Lower lobe of right lung (tissue), 2 donors: ENCODE results near the gene NCAPG2. TPM values are rescaled to one million over a fixed set of nuclear protein-coding genes. Genes with fewer than 3 reads are reported as not detected.

Experiments
- ATAC-seq, 2 donors: fragments of 200-7000 bp; cut with Tn5 transposase; one replicate each; pipeline ENCODE4 v1.9.1; 2020 to 2022; ENCODE audit warnings: mild to moderate bottlenecking in 2 of 2, moderate library complexity in 2 of 2
- DNase-seq: peaks from one replicate; pipeline ENCODE4 v3.0.0-alpha.2; 2020
- H3K27ac ChIP-seq: fragments of 200-600 bp; one replicate; pipeline ENCODE4 v1.8.0; 2022
- H3K27me3 ChIP-seq: fragments of 200-600 bp; one replicate; pipeline ENCODE4 v1.8.0; 2022; ENCODE audit warnings: low read depth
- H3K36me3 ChIP-seq: fragments of 200-600 bp; one replicate; pipeline ENCODE4 v1.8.0; 2022; ENCODE audit warnings: mild to moderate bottlenecking
- H3K4me1 ChIP-seq: fragments of 200-600 bp; one replicate; pipeline ENCODE4 v1.8.0; 2022
- H3K4me3 ChIP-seq: fragments of 200-600 bp; one replicate; pipeline ENCODE4 v1.8.0; 2022; ENCODE audit warnings: mild to moderate bottlenecking
- H3K9me3 ChIP-seq: fragments of 200-600 bp; one replicate; pipeline ENCODE4 v1.8.0; 2022
- CTCF ChIP-seq: fragments of 200-600 bp; IDR thresholded peaks from one replicate; pipeline ENCODE4 v1.8.0; 2022; ENCODE audit warnings: antibody characterized with exemption, mild to moderate bottlenecking
- intact Hi-C: fragments of 100-400 bp; cut with DNase I; formaldehyde crosslinking; loops from one replicate; pipeline ENCODE4 v1.11.0; 2022
- total RNA-seq: library from RNA; stranded (reverse); fragmentation: NEBNext Ultra II Directional; extraction: Animal tissue kit (Norgen Biotek cat#: 25700); gene quantifications from one replicate; pipeline ENCODE4 v1.2.1, GENCODE V29; 2021
- donor health status: DM: no; HTN: yes; CAD: no; lungs with severe emphysema.

Gene NCAPG2
- total RNA-seq, 1 donor from 2014 or later, result 10.0 TPM

- Histone ChIP-seq H3K9me3 (no peaks in the 10 kb centered on the region), H3K27ac (no peak overlapping the region), H3K36me3 (no peaks in the 10 kb centered on the region), H3K27me3 (no peaks in the 10 kb centered on the region), H3K4me1 (no peaks in the 10 kb centered on the region), H3K4me3 (no peak overlapping the region)
- intact Hi-C loops, result no loop called here
- ATAC-seq, result no peak
- TF ChIP-seq CTCF, result no peak
- no peak for DNase-seq
These were observed 103.5 kb downstream of the NCAPG2 start for GRCh38 chr7:158601090-158601489.

GRCh38 chr7:158596745-158597144, 107.9 kb downstream of the NCAPG2 start:
- no peak for TF ChIP-seq CTCF
- no peak overlapping the region for H3K27ac ChIP-seq
- no peak for DNase-seq

GRCh38 chr7:158596309-158596708, 108.3 kb downstream of the NCAPG2 start:
- no peak overlapping the region for H3K27ac ChIP-seq
- ATAC-seq (no peak), DNase-seq (no peak)
- no peak overlapping the region for H3K4me3 ChIP-seq
- H3K27me3 ChIP-seq, result no peaks in the 10 kb centered on the region
- H3K36me3 ChIP-seq, result no peaks in the 10 kb centered on the region
- H3K4me1 ChIP-seq, result no peaks in the 10 kb centered on the region
- no peaks in the 10 kb centered on the region for H3K9me3 ChIP-seq
- intact Hi-C loops, result no loop called here
- no peak for TF ChIP-seq CTCF

More at GRCh38 chr7:158596745-158597144, 107.9 kb downstream of the NCAPG2 start:
- ATAC-seq, result no peak
- Histone ChIP-seq H3K9me3 (no peaks in the 10 kb centered on the region), H3K4me3 (no peak overlapping the region), H3K4me1 (no peaks in the 10 kb centered on the region), H3K36me3 (no peaks in the 10 kb centered on the region), H3K27me3 (no peaks in the 10 kb centered on the region)
- intact Hi-C loops, result no loop called here

- Histone ChIP-seq H3K27ac (no peak overlapping the region), H3K27me3 (no peaks in the 10 kb centered on the region), H3K4me1 (no peaks in the 10 kb centered on the region), H3K36me3 (no peaks in the 10 kb centered on the region), H3K9me3 (no peaks in the 10 kb centered on the region), H3K4me3 (no peak overlapping the region)
- no peak for TF ChIP-seq CTCF
- ATAC-seq (peak; percentile 57 to 74), DNase-seq (no peak)
- intact Hi-C loops, result no loop called here
These were observed 109.5 kb downstream of the NCAPG2 start for GRCh38 chr7:158595068-158595467.

GRCh38 chr7:158592541-158592940, 112.1 kb downstream of the NCAPG2 start:
- intact Hi-C loops, result no loop called here
- Histone ChIP-seq H3K9me3 (no peaks in the 10 kb centered on the region), H3K4me1 (no peaks in the 10 kb centered on the region), H3K36me3 (no peaks in the 10 kb centered on the region), H3K4me3 (no peak overlapping the region), H3K27me3 (peaks cover 9% of the 10 kb centered on the region), H3K27ac (no peak overlapping the region)
- DNase-seq, result no peak
- TF ChIP-seq CTCF, result no peak
- ATAC-seq, result no peak

GRCh38 chr7:158591944-158592343, 112.7 kb downstream of the NCAPG2 start:
- Histone ChIP-seq H3K27me3 (peaks cover 9% of the 10 kb centered on the region), H3K4me1 (peaks cover under 1% of the 10 kb centered on the region), H3K36me3 (no peaks in the 10 kb centered on the region), H3K27ac (no peak overlapping the region), H3K4me3 (no peak overlapping the region), H3K9me3 (no peaks in the 10 kb centered on the region)
- intact Hi-C loops, result no loop called here
- DNase-seq (no peak), ATAC-seq (no peak)
- TF ChIP-seq CTCF, result no peak
